Vein endothelial cell (primary cell): ENCODE measurements around the gene FAM53C. TPM values are rescaled to one million over a fixed set of nuclear protein-coding genes. Genes with fewer than 3 reads are reported as not detected.

Experiments
- total RNA-seq: library from RNA; depleted of rRNA; stranded (reverse); fragments of >200 nt; gene quantifications from 2 replicates; pipeline ENCODE4 v1.2.3, GENCODE V29; 2012

The FAM53C gene
- total RNA-seq = 44.0 and 54.9 TPM in 2 replicates

DNA sequence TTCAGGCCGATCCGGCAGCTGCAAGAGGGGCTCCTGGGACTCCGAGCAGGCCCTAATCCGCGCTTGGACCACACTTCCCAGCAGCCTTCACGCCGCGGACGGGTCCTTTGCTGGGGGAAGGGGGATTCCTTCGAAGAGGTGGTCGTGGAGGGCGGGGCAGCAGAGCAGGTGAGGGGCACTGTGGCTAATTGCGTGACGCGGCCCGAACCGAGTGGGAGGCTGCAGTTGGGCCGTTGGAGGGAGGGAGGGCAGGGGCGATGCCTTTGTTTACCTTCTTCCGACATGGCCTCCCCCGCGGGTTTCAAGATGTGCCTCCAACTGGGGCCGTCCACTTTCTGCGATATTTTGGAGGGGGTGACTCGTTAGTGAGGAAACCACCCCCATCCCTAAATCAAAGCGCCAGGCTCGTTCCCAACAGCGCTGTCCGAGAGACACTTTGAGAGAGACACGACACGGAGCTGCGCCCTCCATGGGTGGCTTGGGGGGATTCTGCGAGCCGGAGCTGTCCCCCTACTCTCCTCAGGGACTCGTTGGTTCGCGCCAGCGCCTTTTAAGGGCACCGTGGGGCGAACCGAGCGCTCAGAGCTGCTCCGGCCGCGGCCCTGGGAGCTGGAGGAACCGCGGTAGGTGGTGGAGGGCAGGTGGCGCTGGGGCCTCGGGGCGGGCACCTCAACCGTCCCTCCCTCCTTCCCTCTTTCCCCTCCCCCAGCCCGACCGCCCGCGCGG lies at the start of gene FAM53C:
FAM53C (plus strand) TSS at position 582 of the 726 bp plus-strand sequence. CDS start 3,070 bp downstream, outside the sequence.

DNA sequence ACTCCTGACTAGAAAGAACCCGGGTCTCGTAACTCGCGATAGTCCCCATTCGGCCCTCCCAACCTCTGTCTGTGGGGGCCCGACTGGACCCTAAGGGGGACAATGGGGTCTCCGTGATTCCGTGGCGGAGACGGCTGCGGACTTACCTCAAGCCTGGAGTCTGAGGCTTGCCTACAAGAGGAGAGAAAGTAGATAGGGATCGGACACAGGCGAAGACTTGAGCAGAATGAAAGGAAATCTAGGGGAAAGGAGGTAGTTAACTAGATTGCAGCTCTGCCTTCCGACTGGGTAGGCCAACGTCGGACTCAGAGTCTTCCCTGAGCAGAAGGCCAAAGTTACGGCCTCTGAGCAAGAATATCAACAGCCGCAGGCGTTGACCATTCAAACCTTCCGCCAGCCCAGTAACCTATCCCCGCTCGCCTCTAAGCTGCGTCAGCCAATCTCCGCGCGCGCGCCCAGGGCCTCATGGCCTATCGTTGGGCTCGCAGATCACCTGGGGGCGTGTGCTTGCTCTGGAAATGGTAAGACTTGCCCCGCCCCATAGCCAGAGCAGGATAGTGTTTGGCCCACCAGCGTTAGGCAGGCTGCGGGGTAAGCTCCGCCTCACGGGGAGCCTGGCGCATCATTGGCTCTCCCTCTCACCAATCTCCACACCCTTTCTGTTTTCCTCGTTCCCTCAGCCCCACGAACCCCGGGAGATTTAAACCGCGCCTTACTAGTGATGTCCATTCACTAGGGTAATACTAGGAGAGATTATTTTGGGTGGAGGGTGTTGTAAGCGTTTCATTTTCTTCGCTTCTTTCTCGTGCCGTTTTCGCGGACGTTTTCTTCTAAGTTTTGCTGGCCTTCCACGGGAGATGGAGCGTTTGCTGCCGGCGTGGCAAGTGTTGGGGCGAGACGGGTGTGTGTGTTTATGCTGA lies 6.4 kb upstream of the FAM53C start, which contains the start of gene CDC25C:
CDC25C (minus strand) TSS at position 356 of the 920 bp plus-strand sequence. CDS start 624 bp downstream, outside the sequence.

DNA sequence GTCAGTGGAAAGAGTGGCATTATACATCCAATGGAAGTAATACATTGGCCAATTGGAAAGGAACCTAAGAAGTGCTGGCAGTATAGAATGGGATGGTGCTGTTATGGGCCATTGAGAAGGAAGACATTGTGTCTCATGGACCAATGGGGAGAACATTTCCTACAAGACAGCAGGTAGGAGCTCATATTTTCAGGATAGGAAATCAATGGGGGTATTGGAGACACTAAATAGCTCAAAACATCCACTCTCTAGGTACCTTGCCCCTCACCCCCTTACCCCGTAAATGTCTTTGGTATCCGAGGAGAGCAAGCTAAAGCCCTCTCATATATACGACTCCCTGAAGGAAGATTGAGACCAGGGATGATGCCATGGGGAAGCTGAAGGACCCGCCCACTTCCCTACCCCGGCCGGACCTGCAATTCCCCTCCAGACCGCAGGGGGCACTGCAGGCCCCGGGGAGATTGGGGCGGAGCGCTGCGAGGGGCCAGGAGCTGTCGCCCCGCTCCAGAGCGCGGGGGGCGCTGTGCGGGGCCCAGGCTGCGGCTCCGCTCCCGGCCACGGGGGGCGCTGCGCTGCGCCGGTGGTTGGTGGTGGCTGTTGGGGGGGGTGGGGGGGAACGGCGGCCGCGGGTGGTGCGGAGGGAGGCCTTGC lies 14.1 kb downstream of the FAM53C start, which contains the start of gene KDM3B:
KDM3B (plus strand) TSS at position 615 of the 651 bp plus-strand sequence. CDS start 111 bp downstream, outside the sequence.

Other genes starting within 250 kb of the FAM53C start
- 1.4 and 2.6 TPM in 2 replicates for gene NME5, start 198.8 kb upstream of the FAM53C start, total RNA-seq
- 30.1 and 50.0 TPM in 2 replicates for gene BRD8, start 159.6 kb upstream of the FAM53C start, total RNA-seq
- gene KIF20A, start 159.2 kb upstream of the FAM53C start, total RNA-seq = 33.6 and 61.7 TPM in 2 replicates
- gene CDC23, start 124.9 kb upstream of the FAM53C start, total RNA-seq = 34.0 and 39.6 TPM in 2 replicates
- gene GFRA3, start 63.6 kb upstream of the FAM53C start, total RNA-seq = 0.10 TPM in 1 of 2 replicates, not detected in the other
- gene CDC25C, start 6.5 kb upstream of the FAM53C start, total RNA-seq = 4.2 and 7.9 TPM in 2 replicates
- gene KDM3B, start 14.4 kb downstream of the FAM53C start, total RNA-seq = 69.9 and 74.9 TPM in 2 replicates
- gene REEP2, start 100.8 kb downstream of the FAM53C start, total RNA-seq = 4.2 and 4.6 TPM in 2 replicates
- gene EGR1, start 127.2 kb downstream of the FAM53C start, total RNA-seq = 0.48 and 0.98 TPM in 2 replicates
- 133 and 149 TPM in 2 replicates for gene ETF1, start 205.0 kb downstream of the FAM53C start, total RNA-seq
- gene HSPA9, start 237.1 kb downstream of the FAM53C start, total RNA-seq = 225 and 355 TPM in 2 replicates